Fibroblast of mammary gland (primary cell): ENCODE data around the gene LPP.

Experiments used
- DNase-seq: peaks from one replicate; pipeline ENCODE4 v3.0.0-alpha.2; 2010; ENCODE audit warnings: low read depth
- H3K4me3 ChIP-seq: 2 replicates; pipeline ENCODE4 v1.5.1; 2011; ENCODE audit warnings: low read depth, mild to moderate bottlenecking, low read length, moderate library complexity; ENCODE audit not compliant: control insufficient read depth
- TF ChIP-seq, protein P1 (sequence below): conservative IDR thresholded peaks from 2 replicates; pipeline ENCODE4 v1.5.1; 2011; ENCODE audit warnings: low read depth, low read length, inconsistent platforms; ENCODE audit not compliant: control insufficient read depth, insufficient read depth

Gene LPP

DNA sequence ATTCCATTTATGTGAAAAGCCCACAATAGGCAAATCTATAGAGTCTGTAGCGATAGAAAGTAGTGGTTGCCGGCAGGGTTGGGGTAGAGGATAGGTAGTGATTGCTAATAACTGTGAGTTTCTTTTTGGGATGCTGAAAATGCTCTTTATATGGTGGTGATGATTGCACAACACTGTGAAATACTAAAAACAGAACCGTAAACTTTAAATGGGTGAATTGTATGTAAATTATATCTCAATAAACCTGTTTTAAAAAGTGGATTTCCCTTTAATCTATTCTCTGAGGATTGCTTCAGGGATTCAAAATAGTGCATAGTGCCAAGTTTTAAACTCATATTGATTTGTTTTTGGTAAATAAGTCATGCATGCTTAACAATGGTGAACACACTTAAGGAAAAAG, 140.2 kb downstream of the LPP start:
- DNase-seq = no peak
- TF ChIP-seq, protein P1, sequence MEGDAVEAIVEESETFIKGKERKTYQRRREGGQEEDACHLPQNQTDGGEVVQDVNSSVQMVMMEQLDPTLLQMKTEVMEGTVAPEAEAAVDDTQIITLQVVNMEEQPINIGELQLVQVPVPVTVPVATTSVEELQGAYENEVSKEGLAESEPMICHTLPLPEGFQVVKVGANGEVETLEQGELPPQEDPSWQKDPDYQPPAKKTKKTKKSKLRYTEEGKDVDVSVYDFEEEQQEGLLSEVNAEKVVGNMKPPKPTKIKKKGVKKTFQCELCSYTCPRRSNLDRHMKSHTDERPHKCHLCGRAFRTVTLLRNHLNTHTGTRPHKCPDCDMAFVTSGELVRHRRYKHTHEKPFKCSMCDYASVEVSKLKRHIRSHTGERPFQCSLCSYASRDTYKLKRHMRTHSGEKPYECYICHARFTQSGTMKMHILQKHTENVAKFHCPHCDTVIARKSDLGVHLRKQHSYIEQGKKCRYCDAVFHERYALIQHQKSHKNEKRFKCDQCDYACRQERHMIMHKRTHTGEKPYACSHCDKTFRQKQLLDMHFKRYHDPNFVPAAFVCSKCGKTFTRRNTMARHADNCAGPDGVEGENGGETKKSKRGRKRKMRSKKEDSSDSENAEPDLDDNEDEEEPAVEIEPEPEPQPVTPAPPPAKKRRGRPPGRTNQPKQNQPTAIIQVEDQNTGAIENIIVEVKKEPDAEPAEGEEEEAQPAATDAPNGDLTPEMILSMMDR = no peak
- H3K4me3 ChIP-seq = no peak overlapping the region

DNA sequence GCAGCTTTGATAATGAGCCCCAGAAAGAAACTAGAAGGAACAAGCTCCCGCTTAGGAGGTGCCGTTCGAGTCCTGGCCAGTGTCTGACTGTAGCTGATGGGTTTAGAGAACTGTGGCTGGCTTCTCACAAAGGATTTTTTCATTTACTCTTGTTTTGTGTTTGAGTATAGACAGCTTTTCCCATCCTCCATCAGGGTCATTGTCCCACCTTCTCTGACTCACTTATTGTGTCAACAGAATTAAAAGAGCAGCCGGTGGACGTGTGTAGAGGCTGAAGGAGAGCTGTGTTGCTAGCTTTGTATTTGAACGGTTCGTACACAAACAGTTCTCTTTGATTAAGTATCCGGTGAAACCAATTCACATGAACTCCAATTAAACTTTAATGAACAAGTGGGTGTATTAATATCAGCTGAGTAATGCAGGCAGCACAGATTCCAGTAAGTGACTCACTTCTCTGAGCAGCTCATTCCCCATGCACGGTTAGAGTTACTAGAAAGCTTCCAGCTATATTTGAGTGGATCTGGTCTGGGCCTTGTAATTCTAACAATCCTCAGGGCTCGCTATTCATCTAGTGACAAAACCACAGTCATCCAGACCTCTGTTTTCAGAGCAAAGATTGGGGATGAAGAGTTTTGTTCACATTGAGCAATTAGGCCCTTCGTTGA, 141.0 kb downstream of the LPP start:
- TF ChIP-seq, protein P1 = no peak
- peak; percentile 96 for DNase-seq
- H3K4me3 ChIP-seq = no peak overlapping the region

DNA sequence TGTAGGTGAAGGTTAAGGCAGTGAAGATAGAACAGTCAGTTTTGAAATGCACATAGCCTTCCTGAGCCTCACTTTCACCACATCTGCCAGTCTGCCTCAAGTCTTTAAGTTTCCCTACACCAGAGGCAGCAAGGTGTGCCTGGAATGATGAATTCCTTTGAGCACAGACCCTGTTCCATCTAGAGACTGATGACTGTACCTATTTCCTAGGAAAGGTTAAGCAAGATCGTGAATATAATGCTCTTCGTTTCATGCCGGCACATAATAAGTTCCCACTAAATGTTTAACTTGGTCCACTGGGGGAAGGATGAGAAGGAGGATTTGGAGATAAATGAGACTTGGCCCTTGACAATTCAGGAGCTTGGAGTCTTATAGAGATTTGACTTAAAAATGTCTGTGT, 141.9 kb downstream of the LPP start:
- TF ChIP-seq, protein P1 = no peak
- no peak overlapping the region for H3K4me3 ChIP-seq
- DNase-seq = no peak

DNA sequence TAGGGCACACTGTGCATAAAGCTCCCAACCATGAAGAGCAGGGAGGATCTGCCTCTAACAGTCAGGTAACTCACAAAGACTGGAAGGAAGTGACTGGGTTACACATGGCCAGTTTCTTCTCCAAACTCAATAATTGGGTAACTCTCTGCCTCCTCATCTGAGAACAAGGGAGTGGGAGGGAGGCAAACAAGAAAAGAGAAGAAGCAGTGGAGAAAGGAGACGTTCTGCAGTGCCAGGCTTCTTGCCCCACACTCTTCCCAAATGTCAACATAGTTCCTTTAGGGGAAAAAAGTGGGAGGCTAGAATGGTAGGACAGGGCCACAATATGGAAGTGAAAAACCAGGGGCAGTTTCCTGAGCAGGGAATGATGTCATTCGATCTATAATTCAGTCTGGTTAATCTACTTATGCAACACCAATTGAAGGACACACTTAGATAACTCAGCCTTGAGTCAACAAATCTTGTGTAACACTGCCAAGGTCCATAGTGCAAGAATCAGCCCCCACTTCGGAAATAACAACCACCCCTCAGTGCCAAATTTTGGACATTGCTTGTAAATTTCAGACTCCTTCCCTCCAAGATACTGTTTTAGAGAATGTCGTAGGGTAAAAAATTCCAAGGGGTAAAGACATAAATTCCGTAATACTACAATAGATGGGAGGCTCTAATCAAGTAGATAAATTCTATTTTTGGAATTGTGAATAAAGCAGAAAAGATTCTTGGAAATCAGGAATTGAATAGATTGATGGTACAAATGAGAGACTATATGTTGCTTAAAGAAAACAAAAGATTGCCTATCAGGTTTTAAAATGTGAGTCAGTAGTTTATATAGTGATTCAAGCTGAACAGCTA, 143.0 kb downstream of the LPP start:
- no peak overlapping the region for H3K4me3 ChIP-seq
- DNase-seq = peak; percentile 92
- TF ChIP-seq, protein P1 = no peak

DNA sequence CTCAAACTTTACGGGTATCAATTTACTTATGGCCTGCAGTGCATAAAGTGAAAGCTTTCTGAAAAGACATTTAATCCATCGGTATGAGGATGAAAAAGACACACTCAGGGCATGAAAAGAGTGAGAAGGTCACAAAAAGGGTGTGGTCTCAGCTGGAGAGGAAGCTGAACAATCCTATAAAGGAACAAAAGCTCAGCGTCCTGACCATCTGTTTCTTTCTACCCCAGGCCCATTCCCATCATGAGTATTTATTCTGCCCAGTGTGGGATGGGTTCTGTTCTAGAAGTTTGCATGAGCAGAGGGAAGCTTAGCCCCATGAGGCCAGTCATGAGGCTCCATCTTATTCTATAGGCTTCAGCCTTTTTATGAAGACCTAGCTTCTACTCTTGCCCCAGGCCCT, 144.6 kb downstream of the LPP start:
- no peak for DNase-seq
- TF ChIP-seq, protein P1 = no peak
- H3K4me3 ChIP-seq = no peak overlapping the region

DNA sequence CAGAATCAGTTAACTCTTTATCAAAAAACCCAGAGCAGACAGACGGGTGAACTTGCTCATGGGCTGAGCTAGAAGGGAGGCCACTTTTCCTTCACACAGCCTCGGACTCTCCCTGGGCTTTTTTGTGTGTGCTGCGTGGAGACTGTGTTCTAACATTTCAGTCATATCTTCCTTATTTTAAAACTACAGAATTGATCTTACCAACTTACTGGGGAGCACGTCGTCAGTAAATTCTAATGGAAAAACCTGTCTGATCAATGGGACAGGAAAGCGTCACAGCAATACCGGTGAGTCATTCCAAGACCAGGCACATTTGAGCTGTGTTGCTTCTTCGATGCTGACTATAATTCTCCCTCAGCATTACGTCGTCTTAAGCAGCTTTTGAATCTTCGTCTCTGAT, 145.1 kb downstream of the LPP start:
- no peak for DNase-seq
- H3K4me3 ChIP-seq = no peak overlapping the region
- TF ChIP-seq, protein P1 = no peak
